HG03066 (cell line): ENCODE data around the gene UPF1.

Experiments used
- ATAC-seq: cut with Tn5 transposase; IDR thresholded peaks from one replicate; pipeline ENCODE4 v1.9.1; 2021; ENCODE audit warnings: low read depth; ENCODE audit not compliant: unreplicated experiment

UPF1 gene

DNA sequence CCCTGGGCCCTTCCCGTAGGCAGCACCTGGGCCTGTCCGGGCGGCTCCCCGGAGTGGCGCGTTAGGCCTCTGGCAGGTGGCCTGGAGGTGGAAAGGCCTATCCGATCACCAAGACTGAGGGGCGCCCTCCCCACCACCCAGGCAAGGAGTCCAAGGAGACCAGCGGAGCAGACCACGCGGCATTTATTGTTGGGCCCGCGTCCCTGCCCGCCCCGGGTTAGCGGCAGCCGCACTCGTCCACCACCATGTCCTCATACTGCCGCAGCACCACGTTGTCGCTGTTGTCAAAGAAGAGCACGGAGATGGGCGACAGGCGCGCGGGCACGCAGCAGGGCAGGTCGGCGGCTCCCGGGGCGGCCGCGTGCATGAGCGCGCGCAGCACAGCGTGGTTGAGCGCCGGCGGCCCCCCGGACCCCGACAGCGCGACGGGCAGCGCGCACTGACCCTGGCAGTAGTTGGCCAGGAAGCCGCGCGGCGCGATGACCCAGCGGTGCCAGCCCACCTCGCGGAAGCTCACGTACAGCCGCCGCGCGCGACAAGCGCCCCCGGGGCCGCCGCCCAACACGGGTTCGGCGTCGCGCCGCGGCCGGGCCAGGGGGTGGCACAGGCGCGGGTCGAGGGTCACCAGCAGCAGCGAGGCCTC is 36.7 kb downstream of the UPF1 start:
- ATAC-seq: no peak

DNA sequence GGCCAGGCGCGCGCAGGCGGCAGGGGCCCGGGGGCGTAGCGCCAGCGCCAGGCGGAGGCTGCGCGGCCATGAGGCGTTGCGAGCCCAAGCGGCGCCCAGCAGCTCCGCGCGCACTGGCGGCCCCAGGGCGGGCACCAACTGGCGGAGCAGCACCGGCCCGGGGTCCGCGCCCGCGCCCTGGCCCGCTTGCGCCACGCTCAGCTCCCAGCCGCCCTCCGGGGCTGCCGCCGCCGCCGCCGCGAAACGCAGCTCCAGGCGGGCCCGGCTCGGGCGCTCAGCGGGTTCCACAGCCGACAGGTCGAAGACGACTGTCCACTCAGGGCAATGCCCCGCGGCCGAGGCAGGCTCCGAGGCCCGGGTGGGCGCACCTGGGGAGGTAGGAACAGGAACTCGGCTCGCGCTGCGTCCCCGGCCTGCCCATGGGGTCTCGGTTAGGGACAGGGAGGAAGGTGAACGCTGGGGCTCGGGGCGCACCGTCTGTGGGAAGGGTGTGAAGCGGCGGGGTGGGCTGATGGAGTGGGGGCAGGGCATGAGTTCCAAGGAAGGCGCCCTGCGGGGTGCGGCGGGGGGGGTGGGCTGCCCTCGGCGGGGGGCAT is 37.4 kb downstream of the UPF1 start:
- no peak for ATAC-seq

DNA sequence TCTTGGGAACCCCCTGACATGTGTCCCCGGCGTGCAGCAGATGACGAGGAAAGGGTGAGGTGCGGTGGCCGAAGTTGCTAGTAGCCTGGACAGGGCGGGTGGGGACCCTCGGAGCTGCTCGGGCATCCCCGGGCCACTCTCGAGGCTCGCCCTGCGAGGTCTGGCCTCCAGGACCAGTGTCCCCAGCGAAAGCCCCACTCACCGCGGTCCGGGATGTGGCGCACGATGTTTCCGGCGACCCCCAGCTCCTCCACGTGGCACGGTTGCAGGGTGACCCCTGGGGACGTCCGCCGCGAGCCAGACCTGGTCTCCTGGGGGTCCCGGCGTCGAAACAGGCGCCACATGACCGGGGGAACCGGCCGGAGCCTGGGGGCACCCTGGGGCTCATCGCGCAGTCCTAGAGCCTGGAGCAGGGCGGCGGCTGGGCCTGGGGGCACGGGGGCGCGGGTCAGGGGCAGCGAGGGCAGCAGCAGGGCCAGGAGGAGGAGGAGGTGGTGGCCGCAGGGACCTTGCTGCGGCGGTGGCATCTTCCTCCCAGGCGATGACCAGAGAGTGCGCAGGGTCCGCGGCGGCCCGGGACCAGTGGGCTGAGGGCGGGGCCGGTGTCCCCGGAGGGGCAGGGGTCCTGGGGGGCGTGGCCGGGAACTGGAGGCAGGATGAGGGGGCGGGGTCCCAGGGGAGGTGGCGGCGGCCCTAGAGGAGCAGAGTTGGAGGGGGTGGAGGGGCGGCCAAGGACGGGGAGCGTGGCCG is 38.2 kb downstream of the UPF1 start:
- ATAC-seq: no peak

DNA sequence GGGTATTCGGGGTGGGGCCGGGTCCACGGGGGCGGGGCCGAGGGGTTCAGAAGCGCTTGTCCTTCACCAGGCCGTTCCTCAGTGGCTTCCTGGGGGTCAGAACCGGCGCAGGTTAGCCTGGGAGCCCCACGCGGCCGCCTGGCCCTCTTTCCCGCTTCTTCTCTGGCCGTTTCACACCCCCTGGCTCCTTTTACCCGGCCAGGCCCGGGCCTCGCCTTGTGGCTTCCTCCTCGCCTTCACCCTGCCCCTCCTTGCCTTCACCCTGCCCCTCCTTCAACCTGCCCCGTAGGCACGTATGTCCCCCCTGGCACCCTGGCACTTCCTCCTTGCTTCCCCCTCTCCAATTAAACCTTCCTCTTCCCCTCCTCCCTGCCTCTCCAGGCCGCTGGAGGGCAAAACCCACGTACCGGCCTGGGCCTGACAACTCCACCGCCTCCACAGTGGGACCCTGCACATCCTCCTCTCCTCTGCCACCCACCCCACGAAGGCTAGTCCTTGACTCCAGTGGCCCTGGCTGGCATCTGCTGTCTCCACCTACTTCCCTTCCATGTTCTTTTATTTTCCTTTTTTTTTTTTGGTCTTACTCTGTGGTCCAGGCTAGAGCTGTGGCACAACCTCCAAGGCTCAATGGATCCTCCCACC is 38.9 kb downstream of the UPF1 start:
- no peak for ATAC-seq

DNA sequence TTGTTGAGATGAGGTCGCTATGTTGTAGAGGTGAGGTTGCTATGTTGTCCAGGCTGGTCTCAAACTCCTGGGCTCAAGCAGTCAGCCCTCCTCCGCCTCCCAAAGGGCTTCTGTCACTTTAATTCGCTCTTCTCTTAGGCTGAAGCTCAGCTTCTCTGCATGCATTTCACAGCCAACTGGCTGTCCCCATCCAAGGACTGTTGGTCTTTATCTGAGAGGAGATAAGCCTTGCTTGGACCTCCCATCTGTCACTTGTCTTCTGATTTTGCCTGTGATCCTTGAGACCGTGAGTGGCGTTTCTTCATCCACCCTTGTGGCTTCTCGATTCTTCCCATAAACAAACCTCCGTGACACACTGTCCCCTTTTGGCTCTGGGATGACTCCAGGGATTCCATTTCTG is 39.8 kb downstream of the UPF1 start:
- ATAC-seq: no peak

DNA sequence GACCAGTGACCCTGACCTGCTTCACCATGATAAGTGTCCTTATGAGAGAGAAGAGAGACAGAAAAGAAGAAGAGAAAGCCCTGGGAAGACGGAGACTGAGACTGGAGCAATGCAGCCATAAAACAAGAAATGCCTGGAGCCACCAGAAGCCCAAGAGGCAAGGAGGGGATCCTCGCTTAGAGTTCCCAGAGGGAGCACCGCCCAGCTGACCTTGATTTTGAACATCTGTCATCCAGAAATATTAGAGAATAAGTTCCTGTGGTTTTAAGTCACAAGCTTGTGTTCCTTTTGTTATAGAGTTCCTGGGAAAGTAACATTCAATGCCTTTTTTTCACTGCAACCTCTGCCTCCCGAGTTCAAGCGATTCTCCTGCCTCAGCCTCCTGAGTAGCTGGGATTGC is 44.0 kb downstream of the UPF1 start:
- ATAC-seq: no peak

DNA sequence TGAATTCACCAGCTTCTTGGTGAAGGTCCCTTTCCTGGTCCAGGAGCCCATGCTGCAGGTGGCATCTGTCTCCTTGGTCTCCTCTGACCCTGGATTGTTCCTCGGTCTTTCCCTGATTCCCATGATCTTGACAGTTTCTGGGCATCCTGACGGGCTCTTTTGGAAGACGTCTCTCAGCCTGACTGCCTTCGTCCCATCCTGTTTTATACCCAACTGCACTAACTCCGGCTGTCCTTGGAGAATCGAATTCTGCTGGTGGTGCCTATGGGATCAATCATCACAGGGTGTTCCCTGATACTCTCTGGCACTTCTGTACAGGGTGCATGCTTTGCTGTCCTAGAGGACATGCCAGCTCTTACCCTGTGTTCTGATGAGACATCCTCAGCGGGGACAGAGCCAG is 45.1 kb downstream of the UPF1 start:
- ATAC-seq: no peak

DNA sequence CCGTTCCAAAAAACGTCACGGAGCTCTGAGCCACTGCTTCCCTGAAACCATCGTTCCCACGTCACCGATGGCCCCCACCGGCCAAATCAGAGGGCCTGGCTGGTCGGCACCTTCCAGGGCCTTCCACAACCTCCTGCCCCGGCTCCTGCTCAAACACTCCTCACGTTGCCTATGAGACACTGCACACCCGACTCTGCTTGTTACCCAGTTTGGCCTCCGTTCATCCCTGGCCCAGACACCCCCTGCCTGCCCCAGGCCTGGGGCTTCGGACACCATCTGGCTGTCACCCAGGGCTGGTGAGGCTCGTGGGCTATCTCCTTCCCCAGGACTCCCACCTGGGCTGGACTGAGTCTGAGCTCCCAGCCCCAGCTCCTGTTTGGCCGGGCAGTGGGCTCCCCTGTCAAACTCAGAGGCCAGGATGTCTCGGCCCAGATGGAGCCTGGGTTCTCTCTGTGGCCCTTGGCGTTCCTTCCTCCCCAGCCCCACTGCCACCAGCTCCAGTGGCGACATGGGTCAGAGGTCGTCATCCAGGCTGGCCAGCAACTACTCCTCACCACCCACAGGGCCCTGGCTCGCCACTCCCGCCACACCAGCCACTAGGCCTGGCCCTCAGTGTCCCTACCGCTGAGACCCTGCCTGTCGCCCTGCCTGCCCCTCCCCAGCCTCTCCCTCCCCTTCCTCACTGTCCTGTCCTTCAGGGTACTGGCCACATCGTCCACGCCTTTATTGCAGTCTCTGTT is 46.5 kb downstream of the UPF1 start:
- no peak for ATAC-seq

DNA sequence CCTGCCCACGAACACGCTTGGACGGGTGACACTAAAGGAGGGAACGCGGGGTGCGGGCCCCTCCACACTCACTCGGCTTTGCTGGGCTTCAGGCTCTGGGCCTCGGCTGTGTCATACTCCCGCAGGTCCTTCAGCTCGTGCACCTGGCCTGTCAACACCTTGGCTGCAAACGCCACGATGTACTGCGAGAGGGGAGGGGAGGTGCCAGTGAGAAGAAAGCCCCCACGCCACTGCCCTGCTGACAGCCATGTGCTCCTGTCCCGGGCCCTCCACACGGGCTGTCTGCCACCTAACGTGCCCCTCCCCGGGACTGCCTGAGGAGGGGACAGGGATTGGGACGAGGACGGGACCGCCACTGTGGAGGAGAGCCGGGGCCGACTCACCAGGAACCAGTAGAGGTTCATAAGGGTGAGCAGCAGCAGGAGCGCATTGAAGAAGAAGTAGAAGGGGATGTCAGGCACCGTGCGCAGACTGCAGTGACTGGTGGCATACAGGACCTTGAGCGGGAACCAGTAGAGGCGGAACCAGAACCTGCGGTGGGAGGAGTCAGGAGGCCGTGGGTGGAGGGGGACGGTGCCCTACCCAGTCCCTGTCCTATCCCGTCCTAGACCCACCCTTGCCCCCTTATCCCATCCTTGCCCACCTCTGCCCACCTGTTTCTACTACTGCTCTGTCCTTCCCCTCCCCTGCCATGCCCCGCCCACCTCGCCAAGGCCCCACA is 47.3 kb downstream of the UPF1 start:
- ATAC-seq: no peak

DNA sequence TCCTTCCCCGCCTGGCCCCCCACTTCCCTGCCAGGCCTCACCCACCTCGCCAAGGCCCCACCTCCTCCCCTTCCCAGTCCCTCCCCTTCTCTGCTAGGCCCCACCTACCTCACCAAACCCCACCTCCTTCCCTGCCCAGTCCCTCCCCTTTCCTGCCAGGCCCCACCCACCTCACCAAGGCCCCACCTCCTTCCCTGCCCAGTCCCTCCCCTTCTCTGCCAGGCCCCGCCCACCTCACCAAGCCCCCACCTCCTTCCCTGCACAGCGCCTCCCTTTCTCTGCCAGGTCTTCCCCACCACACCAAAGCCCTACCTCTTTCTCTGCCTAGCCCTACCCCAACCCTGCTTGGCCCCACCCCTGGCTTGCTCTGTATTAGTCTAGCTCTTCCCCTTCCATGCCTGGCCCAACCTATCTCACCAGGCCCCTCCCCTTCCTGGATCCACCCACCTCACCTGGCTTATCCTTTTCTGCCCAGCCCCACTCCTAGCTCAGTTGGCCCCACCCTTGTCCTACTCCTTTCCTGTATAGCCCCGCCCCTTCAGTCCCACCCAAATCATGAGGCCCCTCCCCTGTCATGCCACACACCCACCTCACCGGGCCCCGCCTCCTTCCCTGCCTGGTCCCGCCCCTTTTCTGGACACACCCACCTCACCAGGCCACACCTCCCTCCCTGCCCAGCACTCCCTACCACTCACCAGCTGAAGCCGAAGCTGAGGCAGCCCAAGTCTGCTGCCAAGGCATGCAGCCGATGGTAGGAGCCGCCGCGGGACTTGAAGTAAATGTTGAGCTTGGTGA is 48.0 kb downstream of the UPF1 start:
- ATAC-seq: no peak

DNA sequence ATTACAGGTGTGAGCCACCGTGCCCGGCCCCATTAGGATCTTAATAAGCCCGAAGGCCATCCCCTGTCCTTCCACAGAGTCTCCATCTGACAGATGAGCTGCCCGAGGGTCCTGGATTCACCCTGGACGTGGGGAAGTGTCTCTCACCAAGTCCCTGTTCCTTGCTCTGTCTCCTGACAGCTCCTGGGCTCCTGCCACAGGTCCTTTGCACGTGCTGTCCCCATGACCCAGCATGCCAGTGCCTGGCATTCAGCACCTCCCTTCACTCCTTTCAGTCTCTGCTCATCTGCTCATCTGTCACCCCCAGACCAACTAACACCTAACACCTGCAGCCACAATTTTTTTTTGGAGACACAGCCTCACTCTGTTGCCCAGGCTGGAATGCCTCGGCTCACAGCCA is 49.7 kb downstream of the UPF1 start:
- no peak for ATAC-seq

DNA sequence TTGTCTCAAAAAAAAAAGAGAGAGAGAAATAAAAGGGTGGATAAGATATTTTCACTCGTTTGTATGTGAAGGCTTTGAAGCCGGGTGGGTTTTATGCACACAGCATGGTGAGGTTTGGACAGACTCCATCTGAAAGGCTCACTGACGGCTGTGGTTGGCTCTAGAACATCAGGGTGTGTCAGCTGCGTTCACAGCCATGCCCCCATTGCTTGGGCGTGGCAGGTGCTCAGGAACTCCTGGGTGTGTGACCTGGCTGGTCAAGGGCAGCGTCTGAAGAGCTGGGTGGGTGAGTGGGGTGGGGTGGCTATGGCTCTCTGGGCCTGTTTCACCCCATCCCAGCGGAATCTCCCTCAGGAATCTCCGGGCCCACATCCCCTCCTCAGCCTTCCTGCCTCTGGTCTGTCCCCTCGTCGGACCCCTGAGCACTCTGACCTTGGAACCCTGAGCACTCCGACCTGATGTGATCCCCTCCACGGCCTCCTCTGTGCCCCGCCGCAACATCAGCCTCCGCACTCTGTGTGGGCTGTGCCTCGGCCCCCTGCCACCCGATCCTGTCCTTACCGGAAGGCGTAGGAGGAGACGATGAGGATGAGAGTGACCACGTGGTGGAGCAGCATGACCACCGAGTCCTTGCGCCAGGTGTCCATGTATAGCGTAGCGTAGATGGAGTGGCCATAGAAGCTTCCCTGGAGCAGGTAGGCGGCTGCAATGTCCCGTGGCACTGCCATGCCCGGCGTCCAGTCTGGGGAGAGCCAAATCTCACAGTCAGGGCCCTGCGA is 52.0 kb downstream of the UPF1 start:
- ATAC-seq: no peak

DNA sequence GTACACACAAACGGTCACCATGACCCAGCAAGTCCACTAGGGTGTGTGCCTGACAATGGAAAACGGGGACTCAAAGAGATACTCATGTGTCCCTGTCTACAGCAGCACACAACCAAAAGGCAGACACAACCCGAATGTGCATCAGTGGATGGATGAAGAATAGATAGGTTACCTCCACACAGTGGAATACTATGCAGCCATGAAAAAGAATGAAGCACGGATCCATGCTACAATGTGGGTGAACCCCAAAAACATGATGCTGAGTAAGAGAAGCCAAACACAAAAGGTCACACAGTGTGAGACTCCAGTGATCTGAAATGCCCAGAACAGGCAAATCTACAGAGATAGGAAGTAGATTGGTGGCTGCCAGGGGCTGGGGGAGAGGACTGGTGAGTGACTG is 55.2 kb downstream of the UPF1 start:
- ATAC-seq: no peak

DNA sequence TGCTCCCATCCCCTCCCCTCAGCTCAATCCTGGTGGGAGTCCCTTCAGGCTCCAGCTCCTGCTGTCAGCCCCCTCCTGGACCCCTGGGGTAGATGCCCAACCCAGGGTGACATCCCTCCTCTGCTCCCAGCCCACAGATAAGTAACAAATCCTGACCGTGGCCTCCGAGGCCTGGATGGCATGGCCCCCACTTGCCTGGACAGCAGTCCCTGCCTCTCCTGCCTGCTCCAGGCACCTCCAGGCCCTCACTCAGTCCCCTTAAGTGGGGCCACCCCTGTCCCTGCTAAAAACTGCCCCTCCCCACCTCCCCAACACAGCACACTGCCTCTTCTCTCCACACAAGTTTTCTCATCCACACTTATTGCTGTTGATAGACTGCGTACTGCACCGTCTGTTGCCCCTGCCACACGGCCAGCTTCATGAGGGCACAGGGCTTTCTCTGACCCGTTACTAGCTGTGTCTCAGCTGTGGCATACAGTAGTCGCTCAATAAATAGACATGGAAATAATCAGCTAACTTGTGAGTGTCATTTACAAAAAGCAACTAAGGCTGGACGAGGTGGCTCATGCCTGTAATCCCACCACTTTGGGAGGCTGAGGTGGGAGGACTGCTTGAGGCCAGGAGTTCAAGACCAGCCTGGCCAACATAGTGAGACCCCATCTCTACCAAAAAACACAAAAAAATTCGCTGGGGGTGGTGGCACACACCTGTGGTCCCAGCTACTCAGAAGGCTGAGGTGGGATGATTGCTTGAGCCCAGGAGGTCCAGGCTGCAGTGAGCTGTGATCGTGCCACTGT is 58.4 kb downstream of the UPF1 start:
- ATAC-seq: no peak

DNA sequence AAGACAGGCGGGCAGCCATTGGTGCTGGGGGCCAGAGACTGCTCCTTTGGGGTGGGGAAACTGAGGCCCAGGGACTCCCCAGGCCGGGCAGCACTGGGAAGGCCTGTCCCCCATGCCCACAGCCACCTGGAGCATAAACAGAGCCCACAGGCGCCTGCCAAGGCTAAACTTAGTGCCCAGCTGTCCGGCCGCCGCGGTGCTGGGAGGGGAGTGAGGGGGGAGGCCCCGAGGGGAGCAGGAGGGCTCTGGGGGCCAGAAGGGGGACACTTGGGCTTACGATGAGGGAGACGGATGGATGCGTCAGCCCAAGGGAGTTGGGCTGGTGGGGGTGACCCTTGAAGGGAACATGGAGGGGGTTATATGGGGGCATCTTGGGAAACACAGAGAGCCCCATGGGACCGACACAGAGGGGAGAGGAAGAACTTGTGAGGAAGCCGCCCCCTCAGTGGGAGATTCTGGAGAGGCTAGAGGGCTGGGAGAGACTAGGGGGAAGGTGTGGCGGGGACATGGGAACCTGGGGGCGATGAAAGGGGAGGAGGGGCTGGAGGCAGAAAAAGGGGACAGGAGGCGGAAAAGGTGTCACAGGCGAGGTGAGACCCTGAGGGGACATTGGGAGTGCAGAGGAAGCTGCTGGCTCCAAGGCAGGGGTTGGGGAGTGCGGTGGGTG is 62.0 kb downstream of the UPF1 start:
- ATAC-seq: no peak

DNA sequence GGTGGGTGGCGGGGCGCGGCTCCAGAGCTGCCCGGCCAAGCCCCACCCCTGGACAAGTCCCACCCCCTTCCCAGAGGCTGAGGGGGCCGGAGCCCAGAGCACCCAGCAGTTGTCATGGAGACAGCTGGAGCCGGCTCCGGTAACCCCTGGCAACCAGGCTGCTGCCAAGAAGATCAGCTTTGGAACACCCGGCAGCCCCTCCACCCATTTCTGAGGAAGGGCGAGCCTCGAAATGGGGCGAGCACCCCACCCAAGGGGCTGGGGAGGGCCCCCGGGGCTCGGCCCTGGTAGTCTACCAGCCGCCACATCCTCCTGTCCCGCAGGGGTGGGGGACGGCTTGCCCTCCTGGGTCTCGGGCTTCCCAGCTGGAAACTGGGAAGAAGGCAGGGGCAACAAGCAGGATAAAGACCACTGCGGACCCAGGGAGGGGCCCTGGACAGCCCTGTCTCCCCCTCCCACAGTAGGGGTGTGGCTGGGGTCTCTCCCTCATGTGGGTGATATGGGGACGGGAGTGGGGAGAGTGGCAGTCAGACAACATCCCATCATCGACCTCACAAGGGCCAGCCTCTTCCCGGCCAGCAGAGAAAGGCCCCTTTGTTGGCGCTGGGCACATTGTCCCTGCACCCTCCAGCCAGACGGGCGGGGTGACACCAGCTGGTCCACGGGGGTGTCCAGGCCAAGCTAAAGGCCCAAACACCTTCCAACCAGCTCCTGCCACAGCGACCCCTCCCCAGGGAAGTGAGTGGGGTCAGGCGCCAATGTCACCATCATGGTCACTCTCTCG is 62.7 kb downstream of the UPF1 start:
- no peak for ATAC-seq
